ENCODE measurements around the gene IFT27.

Gene IFT27

DNA sequence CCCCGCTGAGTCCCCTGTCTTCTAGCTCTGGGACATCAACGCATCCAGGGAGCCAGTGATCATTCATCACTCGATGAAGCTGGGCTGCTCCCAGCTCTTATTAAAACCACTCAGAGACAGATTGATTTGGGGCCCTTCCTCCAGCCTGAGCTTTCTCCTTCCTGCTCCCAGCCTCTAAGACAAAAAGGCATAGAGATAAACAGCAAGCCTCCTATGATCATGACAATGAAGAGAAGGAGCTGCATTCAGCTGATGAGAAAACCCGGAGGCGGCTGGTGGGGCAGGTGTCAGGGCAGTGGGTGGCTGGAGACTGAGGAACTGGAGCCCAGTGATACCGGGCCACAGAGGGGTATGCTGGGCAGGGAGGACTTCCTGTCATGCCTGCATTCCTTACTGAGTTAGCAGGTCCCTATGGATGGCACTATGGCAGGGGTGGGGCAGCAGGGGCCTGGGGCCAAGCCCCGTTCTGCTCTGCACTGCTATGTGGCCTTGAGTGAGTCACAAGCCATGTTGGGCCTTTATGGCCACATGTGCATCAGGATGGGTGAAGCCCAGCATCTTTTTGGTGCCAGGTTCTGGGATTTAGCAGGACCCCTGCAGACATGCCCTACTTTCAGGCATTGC, 20.7 kb upstream of the IFT27 start:
- FAIRE-seq, result no peak

DNA sequence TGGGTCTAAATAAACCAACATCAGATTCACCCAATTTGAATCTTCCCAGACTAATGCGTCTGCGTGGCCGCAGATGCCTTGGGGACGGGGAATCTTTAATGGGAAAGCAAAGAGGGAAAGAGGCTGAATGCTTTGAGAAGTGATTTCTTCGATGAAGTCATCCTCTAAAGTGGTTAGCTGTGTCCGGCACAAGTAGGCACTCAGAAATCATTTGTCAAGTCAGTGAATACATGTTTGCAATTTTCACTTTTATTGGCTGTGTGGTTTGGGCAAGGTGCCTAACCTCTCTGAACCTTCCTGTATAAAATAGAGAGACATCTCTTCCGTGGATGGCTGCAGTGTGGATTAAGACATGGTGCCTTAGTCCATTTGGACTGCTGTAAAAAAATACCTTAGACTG, 19.7 kb upstream of the IFT27 start:
- FAIRE-seq, result no peak

DNA sequence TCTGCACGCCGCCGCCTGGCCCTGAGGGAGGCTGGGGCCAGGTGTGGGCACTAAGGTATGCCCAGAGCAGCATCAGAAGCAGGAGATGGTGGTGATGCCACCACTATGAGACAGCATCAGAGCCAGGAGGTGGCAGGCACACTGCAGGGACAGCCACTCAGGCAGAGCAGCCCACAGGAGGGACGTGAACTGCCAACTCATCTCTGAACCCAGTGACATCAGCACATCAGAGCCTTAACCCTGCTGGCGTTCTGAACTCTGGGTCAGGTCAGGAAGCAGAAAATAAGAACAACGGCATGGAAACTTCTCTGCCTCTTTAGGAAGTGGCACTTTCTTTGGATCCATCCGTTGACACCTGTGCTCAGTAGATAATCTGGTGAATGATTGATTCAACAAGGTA, 14.7 kb upstream of the IFT27 start:
- FAIRE-seq, result no peak

DNA sequence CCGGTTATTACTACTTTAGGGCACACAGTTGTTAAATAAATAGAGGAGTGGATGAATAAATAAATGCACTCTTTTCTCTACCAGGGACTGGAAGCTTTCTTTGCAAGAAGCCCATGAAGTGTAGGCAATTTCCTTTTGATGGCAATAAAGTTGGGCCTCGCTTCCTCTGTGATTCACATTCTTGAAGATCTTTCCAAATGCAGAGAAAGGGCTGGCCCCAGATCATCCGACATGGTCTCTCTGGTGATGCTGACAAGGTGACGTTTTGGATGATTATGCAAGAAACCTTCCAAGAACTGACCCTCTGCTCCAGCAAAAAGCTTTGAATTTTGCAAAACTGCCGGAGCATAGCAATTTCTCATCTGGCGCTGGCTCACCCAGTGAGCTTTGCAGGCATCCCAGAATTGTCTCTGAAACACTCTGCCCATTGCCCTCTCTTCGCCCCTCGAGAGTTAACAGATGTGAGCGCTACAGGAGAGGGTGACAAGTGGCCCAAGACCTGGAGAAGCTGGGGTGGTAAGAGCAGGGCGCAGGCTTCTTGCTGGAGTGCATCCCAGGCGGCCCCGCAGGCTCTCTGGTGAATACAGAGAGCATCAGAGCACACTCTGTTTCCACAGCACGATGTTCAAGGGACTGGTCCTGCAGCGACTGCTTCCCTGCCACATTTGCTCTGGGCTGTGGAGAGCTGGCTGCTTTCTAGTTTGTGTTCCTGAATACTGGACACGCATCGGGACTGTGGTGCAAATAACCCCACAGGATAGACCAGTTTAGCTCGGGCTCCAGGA, 11.5 kb upstream of the IFT27 start:
- FAIRE-seq, result no peak

DNA sequence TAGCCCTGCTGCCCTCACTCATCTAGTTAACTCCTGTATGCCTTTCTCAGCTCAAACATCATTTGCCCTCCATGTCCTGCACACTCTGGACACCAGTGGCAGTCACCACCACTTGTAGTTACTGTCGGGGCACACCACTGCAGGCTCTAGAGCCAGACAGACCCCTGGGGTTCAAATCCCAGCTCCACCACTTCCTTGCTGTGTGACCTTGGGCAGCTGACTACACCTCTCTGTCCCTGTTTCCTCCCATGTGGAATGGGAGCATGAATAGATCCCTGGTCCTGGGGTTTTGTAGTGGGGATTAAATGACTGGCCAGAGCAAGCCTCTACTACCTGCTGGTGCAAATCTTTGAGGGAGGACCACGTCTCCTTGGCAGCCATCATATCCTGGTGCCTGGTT, 7.8 kb upstream of the IFT27 start:
- FAIRE-seq, result no peak

DNA sequence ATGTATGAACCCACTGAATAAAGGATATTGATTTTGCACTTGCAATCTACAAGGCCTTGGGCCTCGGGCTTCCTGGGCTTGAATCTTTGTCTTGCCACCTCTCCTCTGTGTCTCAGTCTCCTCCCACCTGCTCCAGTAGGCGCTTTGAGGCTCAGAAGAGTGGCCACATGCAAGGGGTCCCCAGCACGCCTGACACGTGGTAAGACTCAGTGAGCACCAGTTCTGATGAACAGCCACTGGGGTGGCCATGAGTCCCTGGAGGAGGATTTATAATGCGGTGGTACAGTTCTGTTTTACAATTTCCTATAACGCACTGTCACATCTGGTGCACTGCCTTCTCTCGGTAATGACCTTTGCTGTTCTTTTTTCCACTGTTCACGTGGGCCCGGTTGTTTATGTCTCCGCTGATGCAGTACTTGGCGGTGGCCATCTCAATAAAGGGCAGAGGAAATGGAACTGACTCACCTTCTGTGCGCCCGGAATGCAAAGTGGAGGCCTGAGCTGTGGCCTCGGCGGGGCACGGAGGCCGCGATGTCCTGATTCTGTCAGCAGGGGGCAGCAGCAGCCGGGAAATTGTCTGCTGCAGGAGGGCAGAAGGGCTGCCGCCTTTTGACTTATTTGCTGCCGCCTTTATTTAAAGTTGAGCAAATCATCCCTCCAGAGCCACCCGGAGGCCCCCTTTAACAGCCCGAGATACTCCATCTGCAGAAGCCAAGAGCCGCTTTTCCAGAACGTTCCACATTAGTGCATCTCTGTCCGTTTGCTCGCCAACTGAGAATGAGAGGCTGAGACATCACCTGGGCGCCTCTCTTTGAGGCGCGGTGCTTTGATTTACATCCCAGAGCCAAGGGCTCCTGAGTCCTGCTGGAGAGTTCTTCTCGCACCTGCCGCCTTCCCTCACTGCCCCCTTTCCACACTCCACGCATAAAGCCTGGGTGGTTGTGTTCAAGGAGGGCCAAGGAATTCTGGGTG, 6.0 kb upstream of the IFT27 start:
- FAIRE-seq, result no peak

DNA sequence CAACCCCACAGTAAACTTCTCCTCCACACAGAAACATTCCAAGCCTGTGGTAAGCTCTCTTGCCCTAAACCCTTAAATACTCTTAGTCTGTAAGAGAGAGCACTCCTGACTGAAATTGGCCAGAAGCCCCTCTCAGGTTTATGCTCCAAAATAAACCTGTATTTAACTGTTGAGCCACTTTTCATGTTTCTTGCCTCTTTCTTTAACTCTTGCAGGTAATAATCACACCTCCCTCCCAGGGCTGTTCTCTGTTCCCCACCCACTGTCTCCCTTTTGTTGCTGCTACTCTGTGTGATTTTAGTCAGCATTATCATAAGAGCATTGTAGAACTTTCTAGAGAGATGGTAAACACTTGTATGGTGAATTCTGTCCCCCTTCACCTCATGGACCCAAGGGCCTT, 2.1 kb upstream of the IFT27 start:
- no peak for FAIRE-seq

DNA sequence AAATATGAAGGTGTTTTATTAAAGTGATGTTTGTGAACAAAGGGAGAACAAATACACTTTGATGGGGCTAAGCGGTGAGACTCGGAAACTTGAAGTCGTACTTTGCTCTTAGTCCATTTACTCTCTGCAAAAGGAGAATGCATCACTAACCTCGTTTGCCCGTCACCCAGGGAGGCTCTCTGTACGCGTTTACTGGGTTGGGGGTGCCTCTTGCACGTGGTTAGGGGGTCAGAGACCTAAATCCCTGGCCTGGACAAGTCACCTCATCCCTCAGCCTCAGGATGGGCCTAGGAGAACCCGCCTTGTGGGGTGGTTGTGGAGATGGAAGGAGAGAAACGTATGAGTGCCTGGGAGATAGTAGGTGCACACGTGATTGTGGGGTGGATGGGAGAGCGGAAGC, 803 bp upstream of the IFT27 start:
- no peak for FAIRE-seq

DNA sequence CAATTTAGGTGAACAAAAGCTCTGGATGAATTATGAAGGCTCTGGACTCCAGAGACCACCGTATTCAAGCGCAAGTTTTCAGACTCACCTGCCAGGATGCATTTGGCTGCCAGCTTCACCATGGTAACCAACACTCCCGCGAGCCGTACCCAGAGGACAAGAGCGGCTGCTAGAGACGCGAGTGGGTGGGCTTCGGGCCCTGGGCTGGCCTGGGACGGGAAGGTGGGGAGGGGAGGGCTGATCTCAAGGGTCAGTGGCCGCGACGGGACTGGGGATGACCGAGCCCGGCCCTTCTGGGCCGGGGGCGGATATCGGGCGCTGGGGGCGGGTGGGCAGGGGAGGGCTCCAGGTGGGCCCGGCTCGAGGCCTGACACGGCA, 344 bp downstream of the IFT27 start:
- FAIRE-seq, result no peak

DNA sequence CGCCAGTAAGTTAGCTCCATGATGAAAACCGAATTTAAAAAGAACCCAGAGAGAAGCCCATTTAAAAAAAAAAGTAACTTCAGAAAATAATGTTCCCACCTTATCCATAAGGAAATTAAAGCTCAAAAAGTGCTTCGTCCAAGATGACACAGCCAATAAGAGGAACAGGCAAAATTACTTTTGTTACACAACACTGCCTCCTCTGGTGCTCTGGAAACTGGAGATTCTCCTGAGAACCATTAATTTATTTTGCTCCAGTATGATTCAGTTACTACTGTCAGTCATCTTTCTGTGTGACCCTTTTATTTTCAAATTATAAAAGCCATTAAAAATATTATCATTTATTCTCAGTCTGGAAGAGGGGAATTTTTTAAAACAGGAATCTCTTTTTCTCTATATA, 2.0 kb downstream of the IFT27 start:
- FAIRE-seq, result no peak

DNA sequence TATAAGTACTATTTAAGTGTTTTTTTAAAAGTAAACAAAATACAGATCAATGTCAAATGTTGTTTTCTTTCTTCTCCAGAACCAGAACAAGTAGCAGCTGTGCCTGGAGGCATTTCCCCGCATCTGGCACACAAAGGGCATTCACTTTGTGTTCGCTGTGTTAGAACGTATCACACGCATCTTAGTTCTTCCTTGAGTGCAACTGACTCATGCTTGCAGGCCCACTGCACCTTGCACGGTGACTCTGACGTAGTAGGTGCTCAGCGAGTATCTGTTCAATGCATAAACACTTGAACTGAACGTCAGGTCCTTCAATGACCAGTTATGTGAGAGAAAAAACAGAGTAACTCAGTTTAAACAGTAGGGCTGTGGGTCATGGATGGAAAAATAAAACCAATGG, 3.5 kb downstream of the IFT27 start:
- FAIRE-seq, result no peak

DNA sequence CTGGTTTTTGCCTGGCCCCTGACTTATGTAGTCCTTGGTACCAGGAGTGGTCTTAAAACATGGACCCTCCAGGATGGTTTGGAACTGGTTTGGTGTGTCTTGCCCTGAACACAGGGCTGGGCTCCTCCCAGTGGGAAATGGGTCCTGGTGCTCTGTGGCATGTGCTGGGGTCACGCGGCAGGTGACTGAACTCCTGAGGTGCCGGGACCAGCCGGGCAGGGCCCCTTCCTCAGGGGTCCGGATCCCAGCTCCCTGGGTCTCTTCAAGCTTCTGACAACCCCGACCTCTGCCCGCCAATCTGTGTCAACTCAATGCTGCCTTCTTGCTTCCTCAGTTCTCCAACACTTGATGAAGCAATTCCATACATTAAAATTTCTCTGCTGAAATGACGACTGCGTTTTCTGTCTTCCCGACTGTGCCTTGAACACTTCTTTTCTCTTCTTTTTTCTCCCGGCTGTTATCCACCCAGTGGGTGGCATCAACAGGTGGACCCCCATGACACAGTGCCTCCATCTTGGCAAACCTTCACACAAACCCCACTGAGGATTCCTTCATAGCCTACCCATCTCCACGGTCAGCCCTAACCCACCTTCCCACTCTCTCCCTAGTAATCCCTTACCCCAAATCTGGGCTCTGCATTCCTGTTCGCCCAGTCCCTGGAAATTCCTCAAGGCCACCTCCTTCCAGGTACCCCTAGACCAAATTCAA, 4.4 kb downstream of the IFT27 start:
- FAIRE-seq, result no peak

DNA sequence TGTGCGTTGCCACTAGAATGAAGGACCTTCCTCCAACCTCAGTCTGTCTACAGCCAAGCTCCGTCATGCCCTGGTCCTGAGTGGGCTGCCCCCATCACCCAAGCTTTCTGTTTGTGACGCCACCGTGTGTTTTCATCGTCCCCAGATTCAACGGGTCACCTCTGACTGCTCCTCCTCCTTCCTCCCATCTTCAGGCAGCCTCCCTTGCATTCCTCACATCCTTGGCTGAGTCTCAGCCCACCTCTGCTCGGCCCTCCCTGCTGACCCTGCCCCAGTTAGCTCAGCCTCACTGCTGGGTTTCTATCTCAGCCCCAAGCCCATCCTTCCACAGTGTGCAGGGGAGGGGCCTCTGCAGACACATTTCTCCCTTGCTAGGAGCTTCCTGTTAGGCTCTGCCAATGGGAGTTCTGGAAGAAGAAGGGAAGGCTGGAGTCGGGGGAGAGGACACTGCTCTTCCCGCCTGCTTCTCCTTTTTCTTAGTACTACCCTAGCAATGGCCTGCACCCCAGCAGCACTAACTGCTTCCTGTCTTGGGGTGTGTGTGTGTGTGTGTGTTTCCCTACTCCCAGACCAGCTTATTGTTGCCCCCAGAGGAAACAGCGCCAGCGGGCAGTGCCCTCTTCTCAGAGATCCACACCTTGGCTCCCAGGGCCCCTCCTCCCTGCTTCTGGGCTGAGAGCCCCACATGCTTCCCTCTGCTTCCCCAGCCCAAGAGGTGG, 5.2 kb downstream of the IFT27 start:
- FAIRE-seq, result no peak

DNA sequence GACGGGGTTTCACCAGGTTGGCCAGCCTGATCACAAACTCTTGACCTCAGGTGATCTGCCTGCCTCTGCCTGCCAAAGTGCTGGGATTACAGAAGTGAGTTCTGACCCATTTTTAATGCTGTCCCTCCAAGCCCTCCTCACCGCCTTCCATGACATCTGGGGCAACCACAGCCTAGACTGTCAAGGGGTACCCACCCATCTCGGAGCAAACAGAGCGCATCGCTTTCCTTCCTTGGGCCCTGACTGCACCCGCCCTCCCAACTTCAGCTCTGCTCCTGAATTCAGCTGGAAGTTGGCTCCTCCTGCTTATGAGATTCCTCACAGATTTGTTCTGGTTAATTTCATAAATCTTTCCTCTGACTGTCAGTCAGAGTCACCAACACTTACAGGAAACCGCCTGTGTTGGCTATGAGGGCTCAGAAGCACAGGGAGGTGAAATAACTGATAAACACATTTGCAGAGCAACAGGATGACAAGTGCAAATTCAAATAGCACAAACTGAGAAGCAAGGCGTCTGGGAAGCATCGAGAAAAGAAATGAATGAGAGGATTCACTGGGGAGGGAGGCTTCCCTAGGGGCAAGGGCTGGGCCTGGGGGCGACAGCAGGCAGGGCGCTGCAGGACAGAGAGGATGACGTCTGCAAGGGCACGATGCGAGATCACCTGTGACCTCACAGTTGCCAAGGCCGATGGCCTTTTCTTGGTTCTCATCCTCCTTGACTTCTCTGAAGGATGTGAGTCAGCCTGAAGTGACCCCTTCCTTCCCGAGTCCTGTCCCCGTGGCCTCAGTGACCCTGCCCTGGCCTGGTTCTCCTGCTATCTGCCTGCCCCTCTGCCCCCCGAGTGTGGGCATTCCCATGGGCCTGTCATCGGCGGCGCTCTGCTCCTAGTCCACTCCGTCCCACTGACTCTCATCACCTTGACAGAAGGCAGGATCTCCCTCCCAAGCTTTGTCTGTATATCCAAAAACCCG, 6.1 kb downstream of the IFT27 start:
- FAIRE-seq, result no peak

DNA sequence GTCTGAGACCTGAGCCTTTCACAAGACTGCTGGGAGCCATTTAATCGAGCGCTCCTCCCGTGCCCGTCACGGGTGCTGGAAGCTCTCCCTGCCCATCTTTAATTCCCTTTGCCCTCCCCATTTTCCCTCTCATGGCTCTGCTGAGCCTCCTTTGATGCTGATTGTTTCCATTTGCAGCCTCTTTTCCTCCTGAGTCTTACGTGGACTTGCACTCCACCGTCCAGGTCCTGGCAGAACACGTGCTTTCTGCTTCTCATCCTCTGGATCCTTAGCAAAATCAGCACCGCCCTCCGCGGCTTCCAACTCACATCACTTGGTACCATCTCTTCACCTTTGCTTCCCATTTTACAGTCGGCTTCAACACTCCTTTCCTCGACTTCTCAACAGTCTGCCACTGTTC, 7.3 kb downstream of the IFT27 start:
- FAIRE-seq, result no peak

DNA sequence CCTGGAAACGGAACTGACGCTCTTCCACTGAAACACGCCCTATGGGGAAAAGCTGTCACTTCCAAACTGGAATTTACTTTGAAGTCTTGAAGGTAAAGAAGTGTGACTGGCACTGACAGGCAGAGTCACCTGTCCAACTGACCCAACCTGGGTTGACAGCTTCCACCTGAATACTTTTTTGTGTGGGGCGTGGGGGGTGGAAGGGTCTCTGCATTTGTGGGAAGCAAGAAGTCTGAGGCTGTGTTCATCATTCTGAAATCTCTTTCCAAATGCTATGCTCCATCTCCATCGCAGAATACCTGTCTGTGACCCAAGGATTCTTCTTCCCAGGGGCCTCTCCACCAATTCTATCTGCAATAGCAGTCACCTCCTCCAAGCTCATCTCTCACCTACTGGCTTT, 7.8 kb downstream of the IFT27 start:
- no peak for FAIRE-seq

DNA sequence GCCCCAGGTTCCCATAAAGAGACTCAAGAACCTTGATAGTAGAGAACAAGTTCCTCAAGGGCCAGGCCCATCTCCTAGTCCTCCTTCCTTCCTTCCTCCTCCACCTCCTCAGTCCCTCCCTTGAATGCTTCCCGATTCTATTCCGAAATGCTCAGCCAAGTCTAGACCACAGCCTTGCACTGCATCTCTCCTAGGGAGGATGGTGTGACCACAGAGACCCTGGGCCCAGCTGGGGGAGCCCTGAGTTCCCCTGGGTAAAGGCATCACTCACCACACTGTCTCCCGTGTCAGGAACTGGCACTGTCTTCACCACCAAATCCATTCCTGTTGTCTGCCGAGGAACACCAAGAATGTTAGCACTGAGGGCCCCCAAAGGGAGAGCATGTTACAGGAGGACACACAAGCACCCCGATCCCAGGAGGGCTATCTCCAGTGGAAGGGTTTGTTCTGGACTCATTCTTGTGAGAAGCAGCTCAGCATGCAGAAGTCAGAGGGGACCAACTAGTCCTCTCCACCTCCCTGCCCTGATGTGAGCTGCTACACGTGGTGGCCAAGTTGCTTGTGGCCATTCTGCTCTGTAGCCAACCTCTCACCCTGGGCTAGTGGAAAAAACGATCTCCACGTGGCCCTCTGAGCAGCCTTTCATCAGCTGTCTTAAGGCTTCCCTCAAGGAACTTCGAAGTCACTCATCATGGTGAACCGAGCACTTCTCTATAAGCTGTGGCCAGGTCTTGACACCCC, 8.7 kb downstream of the IFT27 start:
- FAIRE-seq, result no peak

DNA sequence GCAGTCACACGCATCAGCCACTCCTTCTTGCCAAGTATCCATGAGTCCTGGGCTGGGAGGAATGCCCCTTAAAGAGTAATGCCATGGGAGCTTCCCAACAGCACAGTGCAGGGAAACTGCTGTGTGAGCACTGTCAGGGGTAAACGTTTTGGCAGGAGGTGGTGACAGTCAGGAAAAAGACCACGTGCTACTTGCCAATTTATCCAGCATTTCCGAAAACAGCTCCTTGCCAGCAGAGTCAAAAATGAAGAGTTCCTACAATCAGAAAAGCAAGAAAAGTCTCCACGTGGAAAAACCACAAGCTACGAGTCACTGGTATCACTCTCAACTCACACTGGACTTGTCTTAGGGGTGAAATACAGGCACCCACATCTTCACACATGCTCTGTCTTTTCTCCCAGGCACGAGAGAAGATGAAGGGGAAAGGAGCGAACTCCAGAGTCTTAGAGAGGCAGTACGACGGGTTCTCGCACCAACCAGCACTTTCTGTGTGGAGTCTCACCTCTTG, 9.9 kb downstream of the IFT27 start:
- no peak for FAIRE-seq

DNA sequence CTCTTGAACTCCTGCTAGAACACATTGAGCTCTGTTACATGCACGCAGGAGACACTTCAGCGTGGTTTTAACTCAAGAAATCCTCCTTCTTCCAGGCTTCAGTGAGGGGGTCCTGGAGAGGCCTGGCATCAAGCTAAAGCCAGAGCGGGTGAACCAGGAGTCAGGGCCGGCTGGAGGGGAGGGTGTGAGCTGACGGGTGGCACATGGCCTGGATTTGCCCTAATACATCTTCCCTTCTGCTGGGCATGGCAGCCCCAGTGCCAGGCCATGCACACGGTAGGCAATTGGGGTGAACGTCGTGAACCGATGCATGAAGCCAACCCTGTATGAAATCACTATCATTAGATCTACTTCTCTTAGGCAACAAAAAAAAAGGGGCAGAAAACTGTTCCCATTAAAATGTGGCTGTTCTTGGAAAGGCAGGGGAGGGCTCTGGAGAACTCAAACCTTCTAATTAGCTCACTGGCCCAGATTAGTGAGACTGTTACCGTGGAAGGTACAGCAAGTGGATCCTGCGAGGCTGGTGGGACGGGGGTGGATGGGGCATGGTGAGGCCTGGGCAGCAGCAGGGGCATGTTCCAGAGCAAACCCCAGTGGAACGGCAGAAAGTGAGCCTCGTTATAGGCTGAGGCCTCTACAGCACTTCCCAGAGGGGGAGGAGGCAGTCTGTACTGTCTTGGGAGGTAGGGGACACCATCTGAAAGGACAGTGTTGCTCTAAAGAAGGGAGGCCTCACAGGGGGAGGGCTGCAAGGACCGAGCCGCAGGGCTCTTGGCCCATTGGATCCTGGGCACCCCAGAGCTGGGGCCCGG, 10.6 kb downstream of the IFT27 start:
- FAIRE-seq, result no peak
